GM12864 (cell line): ENCODE results near the gene CCSER2.
"Not testable (repeated sequence)": the region's sequence is repeated elsewhere in the genome, so short reads cannot be mapped to it uniquely, and the experiment has no call there.

Source experiments
- DNase-seq: peaks from one replicate; pipeline ENCODE4 v3.0.0-alpha.2; 2011; ENCODE audit warnings: low read depth
- H3K4me3 ChIP-seq: 2 replicates; pipeline ENCODE4 v1.5.1; 2011; ENCODE audit warnings: mild to moderate bottlenecking, low read depth, low read length, control low read depth
- TF ChIP-seq, protein P1 (sequence below): IDR thresholded peaks from 2 replicates; pipeline ENCODE4 v1.5.1; 2011; ENCODE audit warnings: low read depth, mild to moderate bottlenecking, moderate library complexity, low read length, control low read depth, inconsistent platforms; ENCODE audit errors: missing control alignments

CCSER2 gene

DNA sequence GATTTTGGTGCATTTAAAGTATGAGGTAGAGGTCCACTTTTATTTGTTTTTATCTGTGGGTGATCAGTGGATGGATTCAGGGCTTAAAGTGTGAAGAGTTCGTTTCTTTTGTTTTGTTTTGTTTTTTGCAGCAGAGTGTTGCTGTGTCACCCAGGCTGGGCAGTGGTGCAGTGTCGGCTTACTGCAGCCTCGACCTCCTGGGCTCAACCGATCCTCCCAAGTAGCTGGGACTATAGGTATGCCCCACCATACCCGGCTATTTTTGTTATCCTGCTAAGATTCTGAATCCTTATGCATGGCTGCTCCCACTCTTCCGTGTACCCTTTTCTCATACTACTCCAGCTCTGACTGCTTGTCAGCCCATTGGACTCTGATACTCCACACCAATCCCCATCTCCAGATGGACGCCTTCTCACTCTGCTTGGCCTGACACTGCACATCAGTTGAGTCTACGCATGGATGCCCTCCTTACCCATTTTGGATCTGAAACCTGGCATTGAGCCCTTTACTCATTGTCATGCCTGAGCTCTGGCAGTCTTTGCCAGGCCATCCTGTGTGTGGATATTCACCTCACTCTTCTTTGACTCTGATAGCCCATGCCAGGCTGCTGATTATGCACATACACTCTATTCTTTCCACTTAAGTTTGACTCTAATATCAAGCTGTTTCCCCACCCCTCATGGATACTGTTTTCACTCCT is 119.5 kb downstream of the CCSER2 start:
- no peak overlapping the region for H3K4me3 ChIP-seq
- TF ChIP-seq, protein P1, sequence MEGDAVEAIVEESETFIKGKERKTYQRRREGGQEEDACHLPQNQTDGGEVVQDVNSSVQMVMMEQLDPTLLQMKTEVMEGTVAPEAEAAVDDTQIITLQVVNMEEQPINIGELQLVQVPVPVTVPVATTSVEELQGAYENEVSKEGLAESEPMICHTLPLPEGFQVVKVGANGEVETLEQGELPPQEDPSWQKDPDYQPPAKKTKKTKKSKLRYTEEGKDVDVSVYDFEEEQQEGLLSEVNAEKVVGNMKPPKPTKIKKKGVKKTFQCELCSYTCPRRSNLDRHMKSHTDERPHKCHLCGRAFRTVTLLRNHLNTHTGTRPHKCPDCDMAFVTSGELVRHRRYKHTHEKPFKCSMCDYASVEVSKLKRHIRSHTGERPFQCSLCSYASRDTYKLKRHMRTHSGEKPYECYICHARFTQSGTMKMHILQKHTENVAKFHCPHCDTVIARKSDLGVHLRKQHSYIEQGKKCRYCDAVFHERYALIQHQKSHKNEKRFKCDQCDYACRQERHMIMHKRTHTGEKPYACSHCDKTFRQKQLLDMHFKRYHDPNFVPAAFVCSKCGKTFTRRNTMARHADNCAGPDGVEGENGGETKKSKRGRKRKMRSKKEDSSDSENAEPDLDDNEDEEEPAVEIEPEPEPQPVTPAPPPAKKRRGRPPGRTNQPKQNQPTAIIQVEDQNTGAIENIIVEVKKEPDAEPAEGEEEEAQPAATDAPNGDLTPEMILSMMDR: no peak
- no peak for DNase-seq

DNA sequence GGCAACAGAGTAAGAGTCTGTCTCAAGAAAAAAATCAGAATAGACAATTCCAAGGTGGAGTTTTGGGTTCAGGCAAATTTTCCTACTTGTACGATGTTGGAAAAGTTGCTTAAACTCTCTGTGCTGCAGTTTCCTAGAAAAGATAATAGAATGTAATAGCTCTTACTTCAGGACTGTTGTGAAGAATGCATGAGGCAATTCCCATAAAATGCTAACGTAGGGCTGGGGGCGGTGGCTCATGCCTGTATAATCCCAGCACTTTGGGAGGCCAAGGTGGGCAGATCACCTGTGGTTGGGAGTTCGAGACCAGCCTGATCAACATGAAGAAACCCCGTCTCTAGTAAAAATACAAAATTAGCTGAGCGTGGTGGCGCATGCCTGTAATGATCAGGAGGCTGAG is 121.0 kb downstream of the CCSER2 start:
- not testable (repeated sequence) for H3K4me3 ChIP-seq, DNase-seq

DNA sequence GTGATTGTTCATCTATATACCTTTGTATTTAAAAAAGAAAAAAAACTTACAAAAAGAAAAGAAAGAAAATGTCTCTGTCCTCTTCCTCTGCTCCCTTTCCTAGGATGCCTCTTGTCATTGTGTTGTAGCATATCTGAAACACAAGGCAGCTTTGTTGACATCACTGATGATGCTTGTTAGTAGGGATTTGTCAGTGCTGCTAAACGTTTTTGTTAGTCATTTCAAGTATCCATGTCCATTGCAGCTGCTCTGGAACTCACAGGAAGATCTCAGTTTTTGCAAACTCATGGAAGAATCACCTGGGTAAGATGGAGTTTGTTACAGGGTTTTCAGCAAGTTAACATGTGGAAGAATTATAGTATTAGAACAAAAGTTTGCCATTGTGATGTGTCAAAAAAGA is 123.6 kb downstream of the CCSER2 start:
- DNase-seq: no peak
- TF ChIP-seq, protein P1: no peak

DNA sequence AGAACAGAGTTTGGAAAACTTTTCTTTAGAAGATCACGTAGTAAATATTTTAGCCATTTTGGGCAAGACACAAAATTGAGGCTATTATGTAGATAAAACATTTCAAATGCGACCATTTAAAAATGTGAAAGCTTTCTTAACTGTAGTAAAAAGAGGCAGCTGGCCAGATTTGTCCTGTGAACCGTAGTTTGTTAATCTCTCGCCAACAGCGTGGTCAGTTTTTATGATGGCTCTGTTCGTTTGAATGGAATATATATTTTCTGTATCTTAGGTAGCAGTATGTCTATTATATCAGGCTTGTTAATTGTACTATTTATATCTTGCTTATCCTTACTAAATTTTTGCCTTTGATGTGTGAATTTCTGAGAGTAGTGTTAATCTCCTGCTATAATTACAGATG is 124.9 kb downstream of the CCSER2 start:
- TF ChIP-seq, protein P1: no peak
- H3K4me3 ChIP-seq: no peak overlapping the region
- DNase-seq: no peak

More for the DNA sequence above, 123.6 kb downstream of the CCSER2 start:
- H3K4me3 ChIP-seq: no peak overlapping the region

DNA sequence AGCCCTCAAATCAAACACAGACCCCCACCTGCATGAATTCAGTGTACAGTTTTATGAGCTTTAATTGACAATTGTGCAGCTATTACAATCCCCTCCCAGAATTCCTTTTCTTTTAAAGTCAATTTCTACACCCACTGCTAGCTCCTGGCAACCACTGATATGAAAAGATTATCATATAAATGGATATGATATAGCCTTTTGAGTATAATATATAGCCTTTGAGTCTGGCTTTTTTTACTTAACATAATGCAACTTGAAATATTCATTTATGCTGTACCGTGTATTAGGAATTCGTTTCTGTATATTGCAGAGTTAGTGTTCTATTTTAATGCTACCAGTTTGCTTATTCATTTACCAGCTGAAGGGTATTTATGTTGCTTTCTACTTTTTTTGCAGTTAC is 127.7 kb downstream of the CCSER2 start:
- no peak for DNase-seq
- no peak overlapping the region for H3K4me3 ChIP-seq
- TF ChIP-seq, protein P1: no peak

DNA sequence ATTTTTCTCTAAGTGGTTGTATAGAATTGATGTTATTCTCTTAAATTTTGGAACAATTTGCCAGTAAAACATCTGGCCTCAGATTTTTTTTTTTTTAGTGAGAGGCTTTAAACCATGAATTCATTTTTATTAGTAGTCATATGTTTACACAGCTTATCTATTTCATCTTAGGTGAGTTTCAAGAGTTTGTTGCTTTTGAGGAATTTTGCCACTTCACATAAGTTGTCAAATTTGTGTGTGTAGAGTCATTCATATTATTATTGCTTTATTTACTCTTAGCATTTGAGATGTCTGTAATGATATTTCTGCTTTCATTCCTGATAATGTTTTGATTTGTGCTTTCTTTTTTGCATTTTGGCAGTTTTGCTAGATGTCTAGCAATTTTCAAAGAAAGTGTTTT is 132.1 kb downstream of the CCSER2 start:
- DNase-seq: no peak
- H3K4me3 ChIP-seq: no peak overlapping the region
- TF ChIP-seq, protein P1: no peak

DNA sequence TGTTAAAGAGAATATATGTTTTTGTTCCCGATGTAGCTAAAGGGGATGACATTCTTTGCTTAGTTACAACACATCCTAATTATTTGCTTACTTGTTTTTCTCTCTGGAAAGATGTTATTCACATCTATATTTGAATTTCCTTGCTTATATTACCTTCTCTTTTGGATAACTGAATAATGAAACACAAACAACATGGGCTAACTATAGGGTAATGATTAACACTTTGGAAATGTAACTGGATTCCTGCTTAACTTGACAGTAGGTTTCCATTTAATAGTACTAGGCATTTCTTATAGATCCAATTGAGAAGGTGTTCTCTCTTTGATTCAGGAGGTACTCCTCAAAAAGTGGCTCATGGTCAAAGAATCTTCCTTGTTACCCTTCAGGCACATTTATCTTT is 141.1 kb downstream of the CCSER2 start:
- H3K4me3 ChIP-seq: no peak overlapping the region
- DNase-seq: no peak
- TF ChIP-seq, protein P1: no peak

DNA sequence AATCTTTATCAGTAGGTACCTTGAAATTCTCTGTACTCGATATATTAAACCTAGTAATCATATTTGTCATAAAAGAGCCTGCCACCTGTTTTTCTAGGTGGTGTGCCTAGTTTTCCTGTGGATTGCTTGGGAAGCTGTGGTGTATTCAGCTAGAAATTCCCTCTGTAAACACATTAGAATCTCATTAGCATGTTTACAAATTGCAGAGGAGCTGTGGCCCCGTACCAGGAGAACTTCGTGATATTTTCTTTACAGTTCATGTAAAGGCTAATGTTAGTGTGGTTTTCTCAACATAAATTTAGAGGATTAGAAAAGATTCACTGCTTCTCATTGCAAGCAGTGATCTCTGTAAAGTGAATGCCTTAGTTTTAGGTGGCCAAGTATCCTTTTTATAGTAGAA is 144.7 kb downstream of the CCSER2 start:
- TF ChIP-seq, protein P1: no peak
- no peak overlapping the region for H3K4me3 ChIP-seq
- no peak for DNase-seq
